NT2/D1 (cell line): ENCODE data around the gene CCDC91.

Experiments
- SUZ12 ChIP-seq: IDR thresholded peaks from 2 replicates; pipeline ENCODE4 v1.6.1; 2011; ENCODE audit not compliant: insufficient read length, insufficient read depth; ENCODE audit errors: extremely low read depth
- YY1 ChIP-seq: IDR thresholded peaks from 2 replicates; pipeline ENCODE4 v1.6.1; 2011; ENCODE audit not compliant: insufficient read length, insufficient read depth

DNA sequence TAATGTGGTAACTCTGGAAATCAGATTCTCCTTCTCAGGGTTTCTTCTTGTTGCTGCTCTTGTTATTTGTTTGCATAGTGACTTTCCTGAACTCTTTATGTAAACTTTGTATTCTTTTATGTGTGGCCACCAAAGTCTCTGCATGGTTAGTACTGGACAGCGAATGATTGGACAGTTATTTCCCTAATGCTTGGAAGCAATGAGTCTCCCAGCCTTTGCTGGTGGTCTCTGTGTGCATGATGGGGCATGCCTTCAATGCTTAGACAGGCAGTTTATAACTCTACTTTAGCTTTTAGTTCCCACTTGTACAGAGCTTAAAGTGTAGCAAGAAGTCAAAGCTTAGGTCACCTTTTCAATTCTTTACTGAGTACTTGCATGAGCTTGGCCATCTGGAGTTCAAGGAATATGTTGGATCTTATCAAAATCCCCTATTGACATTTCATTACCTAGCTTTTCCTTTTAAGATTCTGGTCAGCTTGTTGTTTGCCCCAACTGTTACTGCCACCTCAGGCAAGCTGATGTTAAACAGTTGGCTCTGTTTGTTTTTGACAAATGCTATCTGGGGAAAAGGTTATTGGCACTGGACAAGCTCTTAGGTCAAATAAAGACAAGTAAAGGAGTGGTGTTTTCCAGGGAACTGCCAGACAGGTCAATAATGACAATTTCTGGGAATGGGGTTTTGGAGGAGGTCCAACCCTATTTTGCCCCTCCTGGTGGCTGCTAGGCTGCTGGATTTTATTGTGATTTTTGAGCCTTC, 12.3 kb downstream of the CCDC91 start:
- TF ChIP-seq YY1 (no peak), SUZ12 (no peak)
